GF-D8 (cell line): ENCODE results near the gene REXO1.
"Not testable (repeated sequence)": the region's sequence is repeated elsewhere in the genome, so short reads cannot be mapped to it uniquely, and the experiment has no call there.

Source experiments
- DNase-seq: peaks from one replicate; lab custom pipeline; 2025; lab: John Stamatoyannopoulos, UW

Gene REXO1

GRCh38 chr19:1848399-1849131 is at the start of gene REXO1:
TSS of gene REXO1 (minus strand) at chr19:1848483. CDS start at chr19:1848358, 125 bp downstream.
- DNase-seq, result peak; percentile 83

DNA sequence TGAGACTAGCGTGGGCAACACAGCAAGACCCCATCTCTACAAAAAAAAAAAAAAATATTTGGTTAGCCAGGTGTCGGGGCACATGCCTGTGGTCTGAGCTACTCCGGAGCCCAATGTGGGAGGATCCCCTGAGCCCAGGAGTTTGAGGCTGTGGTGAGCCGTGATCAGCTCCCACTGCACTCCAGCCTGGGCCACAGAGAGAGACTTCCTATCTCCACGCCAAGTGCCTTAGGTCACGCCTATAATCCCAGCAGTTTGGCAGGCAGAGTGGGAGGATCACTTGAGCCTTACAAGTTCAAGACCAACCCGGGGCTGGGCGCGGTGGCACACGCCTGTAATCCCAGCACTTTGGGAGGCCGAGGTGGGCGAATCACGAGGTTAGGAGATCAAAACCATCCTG is 48.2 kb upstream of the REXO1 start:
- no peak for DNase-seq

GRCh38 chr19:1893791-1894190 is 45.5 kb upstream of the REXO1 start:
- DNase-seq, result no peak

DNA sequence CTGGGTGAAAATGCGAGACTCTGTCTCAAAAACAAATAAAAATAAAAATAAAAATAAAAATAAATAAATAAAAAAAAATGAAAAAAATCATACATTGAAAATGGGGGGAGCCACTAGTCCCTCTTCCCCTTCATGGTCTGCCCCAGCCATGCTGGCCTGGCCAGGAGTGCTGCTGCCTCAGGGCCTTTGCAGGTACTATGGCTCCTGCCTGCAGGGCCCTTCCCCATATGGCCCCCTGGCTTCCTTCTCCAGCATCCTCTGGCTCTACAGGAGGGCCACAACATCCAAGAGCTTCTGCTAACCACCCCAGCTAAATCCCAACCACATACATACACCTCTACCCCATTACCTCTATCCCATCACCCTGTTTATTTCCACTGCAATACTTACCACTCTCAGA is 41.6 kb upstream of the REXO1 start:
- DNase-seq, result no peak

DNA sequence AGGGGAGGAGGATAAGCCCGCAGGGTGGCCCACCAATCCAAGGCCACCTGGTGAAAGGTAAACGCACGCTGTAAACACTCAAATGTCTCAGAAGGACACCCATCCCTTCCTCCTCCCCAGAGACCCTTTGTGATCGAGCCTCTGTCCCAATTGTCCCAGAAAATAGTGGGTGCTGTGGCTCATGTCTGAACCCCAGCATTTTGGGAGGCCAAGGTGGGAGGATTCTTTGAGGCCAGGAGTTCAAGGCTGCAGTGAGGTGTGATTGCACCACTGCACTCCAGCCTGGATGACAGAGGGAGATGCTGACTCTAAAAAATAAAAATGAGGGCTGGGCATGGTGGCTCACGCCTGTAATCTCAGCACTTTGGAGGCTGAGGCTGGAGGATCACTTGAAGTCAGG is 40.1 kb upstream of the REXO1 start:
- no peak for DNase-seq

GRCh38 chr19:1886360-1886759 is 38.1 kb upstream of the REXO1 start:
- not testable (repeated sequence) for DNase-seq

DNA sequence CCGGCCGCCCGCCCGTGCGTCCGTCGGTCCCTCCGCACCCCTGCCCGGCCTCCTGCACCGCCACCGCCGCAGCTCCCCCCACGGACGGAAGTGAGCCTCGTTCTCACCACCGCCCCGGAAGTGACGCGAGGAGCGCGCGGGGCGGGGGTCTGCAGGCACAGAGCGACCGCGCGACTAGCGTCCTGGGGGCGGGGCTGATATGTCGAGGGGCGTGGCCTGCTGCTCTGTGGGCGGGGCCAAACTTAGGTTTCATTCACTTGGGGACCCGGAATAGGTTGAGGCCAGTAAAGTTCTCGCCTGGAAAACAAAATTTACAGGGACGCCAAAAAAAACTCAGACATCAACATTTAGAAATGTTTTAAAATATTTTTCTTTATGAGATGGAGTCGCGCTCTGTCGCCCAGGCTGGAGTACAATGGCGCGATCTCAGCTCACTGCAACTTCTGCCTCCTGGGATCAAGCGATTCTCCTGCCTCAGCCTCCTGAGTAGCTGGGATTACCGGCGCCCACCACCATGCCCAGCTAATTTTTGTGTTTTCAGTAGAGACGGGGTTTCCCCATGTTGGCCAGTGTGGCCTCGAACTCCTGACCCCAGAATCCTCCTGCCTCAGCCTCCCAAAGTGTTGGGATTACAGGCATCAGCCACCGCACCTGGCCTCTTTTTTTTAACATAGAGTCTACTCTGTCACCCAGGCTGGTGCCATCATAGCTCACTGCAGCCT is 37.3 kb upstream of the REXO1 start, which contains the start of gene ABHD17A:
Gene ABHD17A (minus strand): TSS at position 99 of the 722 bp plus-strand sequence. CDS start 3,930 bp downstream, outside the sequence.
- peak; percentile 72 for DNase-seq

DNA sequence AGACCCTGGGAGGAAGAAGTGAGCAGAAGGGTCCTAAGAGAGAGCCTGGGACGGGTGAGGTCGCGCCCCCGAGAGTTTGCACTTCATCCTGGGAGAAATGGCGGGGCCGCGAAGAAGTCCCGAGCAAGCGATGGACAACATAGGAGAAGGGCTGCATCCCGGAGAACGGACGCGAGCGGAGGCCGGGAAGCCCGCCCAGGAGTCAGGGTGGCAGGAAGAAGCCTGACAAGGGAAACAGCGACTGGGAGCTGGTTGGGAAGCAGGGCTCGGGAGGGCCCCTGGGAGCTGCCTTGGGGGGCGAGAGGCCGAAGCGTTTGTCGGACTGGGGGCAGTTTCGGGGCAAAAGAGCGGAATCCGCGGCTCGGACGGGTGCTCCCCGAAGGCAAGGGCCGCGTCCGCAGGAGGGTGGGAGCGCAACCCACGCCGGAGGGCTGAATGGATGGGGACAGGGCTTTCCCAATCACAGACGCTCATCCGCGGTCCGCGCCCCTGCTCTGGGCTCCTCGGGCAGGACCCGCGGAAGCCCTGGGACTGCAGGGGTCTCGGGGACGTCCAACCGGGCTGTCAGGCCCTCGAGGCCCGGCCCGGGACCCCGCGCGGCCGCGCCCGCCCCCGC is 36.5 kb upstream of the REXO1 start:
- no peak for DNase-seq

- DNase-seq, result no peak
These were observed 36.0 kb upstream of the REXO1 start for GRCh38 chr19:1884291-1884718.

DNA sequence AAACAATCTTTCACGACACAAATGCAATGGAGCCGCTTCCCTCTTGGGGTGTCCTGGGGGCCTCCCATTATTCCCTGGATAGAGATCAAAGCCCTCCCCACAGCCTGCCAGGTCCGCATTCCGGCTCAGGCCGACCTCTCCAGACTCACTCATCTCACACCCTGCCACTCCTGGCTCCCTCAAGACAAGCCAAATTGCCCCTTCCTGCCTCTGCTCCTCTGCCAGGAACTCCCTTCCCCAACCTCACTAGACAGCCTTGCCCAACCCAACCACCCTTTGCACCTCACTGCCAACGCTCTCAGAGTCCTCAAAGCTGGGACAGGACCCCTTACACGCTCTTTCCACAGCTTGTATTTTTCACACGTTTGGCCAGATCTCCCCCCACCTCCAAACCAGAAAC is 35.5 kb upstream of the REXO1 start:
- DNase-seq, result no peak

DNA sequence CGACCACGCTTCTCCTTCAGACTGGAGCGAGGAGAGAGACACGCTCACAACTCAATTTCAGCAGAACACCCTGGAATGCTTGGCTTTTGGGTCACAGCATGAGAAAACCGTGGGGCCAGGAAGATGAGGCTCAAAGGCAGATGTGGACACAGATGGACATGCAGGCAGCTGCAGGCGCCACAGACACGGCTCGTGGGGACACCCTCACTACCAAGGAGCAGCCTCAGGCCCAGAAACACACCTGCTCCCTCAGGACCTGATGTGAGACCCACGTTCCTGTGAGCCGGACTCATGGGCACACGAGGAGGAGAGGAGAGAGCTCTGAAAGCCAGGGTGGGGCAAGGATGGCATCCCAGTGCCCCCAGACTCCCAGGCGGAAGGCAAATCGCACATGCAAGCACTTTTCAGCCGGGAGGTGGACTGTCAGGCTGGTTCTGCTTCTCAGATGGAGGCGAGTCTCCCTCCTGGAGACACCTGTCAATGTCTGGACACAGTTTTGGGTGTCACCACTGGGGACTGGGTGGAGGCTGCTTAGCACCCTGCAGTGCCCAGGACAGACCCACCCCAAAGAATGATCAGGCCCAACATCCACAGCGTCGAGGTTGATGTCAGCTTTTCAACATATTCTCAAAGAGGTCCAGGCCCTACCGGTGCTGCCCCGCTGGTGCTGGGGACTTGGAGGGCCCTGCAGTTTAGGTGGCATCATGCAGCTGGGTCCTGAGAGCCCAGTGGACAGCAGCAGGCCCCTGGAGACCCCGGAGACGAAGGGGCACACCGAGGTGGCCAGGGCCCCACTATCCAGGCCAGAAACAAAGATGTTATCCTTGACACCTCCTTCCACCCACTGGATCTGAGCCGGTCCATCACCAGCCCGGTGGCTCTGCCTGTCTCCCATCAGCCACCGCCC is 34.8 kb upstream of the REXO1 start:
- DNase-seq, result no peak

DNA sequence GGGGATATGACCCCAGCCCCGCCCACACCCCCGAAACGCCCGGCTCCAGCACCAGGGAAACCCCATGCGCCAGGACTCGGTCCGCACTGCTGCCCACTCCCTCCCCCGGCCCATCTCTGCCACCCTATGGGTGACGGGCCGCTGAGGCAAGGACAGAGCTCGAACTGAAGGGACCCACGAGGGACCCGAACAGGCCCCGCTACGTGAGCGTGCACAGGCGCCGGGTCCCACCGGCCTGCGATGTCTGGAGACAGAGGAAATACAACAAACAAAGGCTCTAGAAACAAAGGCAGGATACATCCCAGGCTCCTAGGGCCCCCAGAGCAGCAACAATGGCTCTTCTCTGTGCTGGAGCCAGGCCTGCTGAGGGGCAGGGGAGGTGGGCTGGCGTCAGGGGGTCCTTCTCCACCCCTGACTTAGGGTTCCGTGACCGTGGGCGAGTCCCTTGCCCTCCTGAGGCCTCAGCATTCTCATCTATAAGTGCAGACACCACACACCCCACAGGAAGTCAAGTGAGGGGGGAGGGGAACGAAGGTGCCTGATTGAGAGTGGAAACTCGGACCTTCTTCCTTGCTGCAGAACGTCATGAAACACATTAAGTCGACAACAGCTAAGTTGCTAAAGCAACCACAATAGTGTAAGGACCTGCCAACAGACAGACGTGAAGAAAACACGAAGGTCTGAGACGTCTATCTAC is 34.0 kb upstream of the REXO1 start:
- DNase-seq, result no peak

GRCh38 chr19:1881393-1882088 is 33.3 kb upstream of the REXO1 start:
- DNase-seq, result not testable (repeated sequence)

GRCh38 chr19:1880611-1881392 is 32.5 kb upstream of the REXO1 start:
- no peak for DNase-seq

- not testable (repeated sequence) for DNase-seq
These were observed 31.7 kb upstream of the REXO1 start for GRCh38 chr19:1879982-1880381.

- not testable (repeated sequence) for DNase-seq
These were observed 30.3 kb upstream of the REXO1 start for GRCh38 chr19:1878583-1878982.

- DNase-seq, result not testable (repeated sequence)
These were observed 29.0 kb upstream of the REXO1 start for GRCh38 chr19:1877280-1877660.

DNA sequence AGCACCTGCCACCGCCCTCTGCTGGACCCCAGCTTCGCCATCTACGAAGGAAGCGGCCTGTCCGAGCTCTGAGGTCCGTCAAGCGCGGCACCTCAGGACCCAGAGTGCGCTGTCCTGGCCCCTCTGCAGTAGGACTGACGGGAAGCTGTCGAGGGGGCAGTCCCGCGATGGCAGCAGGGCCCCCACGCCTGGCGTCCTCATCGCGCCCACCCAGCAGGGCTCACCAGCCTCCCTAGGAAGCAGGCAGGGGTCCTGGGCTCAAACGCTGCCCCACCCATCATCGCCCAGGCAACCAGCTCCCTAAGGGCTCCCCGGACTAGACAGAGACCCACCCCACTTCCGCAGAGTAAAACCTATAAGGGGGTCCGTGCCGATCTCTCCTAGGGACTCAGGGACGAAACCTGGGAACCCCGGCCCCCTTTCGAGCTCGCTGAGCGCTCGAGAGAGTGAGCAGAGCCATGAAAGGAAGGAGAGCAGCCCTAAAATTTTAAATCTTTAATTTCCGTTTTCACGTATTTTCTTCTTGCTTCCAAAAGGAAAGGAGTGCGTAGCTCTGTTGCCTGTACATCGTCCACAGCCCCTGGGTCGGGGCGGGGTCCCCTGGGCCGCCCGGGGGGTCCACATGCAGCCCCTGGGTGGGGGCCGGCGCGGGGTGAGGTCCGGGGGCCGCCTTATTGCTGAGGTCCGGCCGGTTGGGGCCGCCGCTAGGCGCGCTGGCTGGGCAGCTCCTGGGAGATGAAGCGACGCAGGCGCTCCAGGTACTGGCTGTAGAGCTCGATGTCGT is 28.4 kb upstream of the REXO1 start:
- not testable (repeated sequence) for DNase-seq
